NCI-H1092 (cell line): ENCODE data around the gene CACNA1D.
"Not testable (repeated sequence)": the region's sequence is repeated elsewhere in the genome, so short reads cannot be mapped to it uniquely, and the experiment has no call there.

Experiments used
- DNase-seq: peaks from one replicate; lab custom pipeline; 2025; lab: John Stamatoyannopoulos, UW

The CACNA1D gene

GRCh38 chr3:53657651-53658050, 163.2 kb downstream of the CACNA1D start:
- no peak for DNase-seq

GRCh38 chr3:53658613-53659193, 164.3 kb downstream of the CACNA1D start:
- DNase-seq, result no peak

- no peak for DNase-seq
Observed at GRCh38 chr3:53659996-53660395, 165.6 kb downstream of the CACNA1D start.

DNA sequence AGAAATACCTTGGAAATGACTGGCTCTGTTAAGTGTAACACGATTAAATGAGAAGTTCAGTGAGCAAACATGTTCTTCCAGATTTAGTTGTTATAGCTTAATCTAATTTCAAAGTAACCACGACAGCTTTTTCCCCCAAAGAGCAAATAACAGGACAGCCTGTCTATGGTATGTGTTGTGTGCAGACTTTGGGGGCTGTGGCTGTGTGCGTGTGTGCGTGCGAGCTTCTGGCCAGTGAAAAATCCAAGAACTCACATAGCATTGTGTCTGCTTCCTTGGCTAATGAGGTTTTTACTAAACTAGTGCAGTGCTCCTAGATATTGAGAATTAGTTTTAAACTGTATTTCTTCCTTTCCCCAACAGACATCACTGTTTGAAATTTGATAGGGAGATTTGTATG, 167.1 kb downstream of the CACNA1D start:
- DNase-seq, result no peak

DNA sequence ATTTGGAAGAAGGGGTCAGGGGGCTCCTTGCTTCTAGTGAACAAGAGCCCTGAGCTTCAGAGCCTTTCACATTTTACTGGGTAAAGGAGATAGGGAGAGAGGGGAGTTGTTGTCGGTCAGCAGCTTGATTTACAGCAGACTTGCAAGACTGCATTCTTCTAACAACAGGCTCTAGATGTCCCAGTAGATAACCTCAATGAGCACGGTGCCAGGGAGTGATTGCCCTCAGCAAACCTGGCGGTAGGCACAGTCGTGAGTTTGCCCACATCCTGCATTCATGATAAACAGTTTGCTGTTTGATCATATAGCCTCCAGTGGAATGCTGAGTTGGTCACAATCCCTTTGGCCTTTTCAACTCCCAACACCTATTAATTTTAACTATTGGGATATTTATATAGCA, 170.4 kb downstream of the CACNA1D start:
- DNase-seq, result not testable (repeated sequence)

DNA sequence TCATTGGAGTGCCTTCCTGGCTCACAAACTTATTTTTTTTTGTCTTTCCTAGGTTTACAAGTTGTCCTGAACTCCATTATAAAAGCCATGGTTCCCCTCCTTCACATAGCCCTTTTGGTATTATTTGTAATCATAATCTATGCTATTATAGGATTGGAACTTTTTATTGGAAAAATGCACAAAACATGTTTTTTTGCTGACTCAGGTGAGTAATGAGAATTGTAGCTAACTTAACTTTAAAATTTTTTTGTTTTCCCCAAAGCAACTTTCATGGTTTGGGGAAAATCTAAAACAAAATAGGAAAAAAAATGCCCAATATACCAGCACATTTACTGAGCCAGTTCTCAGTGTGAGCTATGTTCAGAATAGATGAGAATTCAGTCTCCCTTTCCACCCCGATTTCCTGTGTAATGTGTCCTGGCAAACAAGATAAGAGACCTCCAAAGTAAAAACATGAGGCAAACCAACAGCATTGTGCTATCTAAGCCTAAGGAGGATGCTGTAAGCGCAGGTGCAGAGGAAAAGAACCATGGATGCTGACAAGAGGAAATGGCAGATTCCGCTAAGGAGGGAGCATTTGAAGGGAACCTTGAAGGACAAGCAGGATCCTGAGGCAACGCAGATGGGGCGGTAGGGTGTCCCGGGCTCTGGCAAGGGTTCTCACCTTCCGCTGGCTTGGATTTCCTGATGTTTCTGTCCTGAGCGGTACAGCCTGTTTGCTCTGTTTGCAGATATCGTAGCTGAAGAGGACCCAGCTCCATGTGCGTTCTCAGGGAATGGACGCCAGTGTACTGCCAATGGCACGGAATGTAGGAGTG, 171.4 kb downstream of the CACNA1D start:
- no peak for DNase-seq

DNA sequence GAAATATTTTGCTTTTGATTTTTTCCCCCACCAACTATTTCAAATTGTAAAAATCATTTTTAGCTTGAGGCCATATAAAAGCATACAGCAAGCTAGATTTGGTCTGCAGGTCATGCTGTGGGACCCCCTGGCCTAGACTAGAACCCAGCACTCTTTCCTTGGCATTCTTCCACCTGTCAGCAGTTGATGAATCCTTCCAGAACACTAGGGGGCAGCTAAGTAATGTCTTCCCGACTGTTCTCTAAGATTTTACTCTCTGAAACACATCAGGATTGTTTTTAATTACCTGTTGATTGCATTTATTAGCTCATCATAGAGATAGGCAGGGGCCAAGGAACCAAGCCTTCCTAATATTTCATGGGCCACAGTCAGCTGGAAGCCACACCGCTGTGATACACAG, 174.5 kb downstream of the CACNA1D start:
- DNase-seq, result no peak

DNA sequence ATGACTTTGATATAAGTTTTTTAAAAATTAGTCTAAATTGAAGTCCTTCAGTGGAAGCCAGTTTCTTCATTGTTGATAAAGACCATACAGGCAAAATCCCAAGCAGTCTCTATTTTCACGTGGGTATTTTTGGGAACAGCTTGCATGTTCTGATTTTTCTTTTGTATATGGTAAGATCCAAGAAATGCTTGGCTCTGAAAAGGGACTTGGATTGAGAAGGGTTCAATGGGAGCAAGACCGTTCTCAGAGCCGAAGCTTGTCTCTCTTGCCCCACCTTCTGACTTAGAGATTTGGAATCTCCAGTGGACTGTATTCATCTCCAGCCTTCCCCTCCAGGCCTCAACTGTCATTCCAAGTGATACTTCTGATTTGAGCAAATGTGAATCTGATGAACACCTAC, 176.3 kb downstream of the CACNA1D start:
- no peak for DNase-seq

GRCh38 chr3:53671192-53671960, 177.0 kb downstream of the CACNA1D start:
- DNase-seq, result no peak

DNA sequence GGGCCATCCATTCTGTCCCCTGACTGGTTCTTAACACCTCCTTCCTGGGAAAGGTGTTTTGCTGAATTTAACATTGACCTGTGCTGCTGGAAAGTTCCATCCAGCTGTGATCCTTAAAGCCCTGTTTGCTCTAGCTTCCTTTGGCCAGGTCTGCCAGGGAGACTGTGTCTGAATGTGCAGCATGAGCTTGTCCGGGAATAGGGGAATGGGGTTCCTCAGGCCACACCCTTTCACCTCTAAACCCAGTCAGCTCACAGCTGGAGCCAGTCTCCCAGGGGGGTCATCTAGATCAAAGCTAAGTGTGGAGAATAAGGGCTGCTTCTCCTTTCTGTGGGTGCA, 177.5 kb downstream of the CACNA1D start:
- no peak for DNase-seq

DNA sequence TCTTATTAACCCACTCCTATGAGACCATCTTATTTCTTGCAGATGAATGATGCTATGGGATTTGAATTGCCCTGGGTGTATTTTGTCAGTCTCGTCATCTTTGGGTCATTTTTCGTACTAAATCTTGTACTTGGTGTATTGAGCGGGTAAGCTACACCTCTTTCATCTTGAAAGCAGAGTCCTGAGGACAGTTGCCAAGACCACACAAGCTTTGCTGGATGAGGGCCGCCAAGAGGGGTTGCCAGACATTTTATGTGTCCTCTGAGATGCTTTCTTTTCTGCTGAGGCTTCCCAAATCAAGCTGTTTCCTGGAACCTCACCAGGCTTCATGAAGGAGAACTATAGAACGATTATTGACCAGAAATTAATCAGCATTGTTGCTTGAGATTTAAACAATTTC, 178.6 kb downstream of the CACNA1D start:
- DNase-seq, result no peak

GRCh38 chr3:53673722-53674350, 179.4 kb downstream of the CACNA1D start:
- DNase-seq, result no peak

DNA sequence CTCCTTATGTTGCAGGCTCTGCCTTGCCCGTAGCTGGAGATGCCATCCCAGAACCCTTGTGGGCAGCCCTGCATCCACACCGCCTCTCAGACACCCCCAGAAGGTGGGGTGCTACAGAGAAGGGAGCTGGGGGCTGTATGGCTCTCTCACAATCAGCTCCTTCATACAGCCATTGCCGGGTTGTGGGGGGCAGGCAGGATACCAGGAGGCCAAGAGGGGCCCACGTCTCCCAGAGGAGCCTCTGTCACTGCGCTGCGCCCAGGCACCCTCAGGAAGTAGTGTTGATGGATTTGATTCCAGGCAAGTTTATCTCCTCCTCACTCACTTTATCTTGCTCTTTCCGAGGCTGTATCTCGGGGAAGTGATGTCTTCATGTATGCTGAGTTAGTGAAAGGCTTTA, 180.2 kb downstream of the CACNA1D start:
- no peak for DNase-seq

- DNase-seq, result no peak
Observed at GRCh38 chr3:53675022-53675697, 180.7 kb downstream of the CACNA1D start.

DNA sequence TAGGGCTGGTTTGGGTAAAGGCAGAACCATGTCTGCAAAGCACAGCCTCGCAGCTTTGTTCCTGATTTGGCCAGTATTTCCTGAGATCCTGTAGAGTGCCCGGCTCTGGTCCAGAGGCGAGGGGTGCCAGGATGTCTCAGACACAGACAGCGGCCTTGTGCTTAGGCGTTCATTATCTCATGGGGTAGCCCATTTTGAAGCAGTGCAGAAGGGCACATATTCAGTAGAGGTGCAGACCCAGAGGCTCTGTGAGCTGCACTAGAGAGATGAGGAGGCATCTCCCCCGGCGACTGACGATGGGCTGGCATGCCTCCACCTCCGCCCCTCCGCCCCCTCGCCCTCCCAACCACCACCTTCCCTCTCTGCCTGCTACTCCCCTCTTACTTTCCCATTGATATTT, 181.5 kb downstream of the CACNA1D start:
- no peak for DNase-seq

DNA sequence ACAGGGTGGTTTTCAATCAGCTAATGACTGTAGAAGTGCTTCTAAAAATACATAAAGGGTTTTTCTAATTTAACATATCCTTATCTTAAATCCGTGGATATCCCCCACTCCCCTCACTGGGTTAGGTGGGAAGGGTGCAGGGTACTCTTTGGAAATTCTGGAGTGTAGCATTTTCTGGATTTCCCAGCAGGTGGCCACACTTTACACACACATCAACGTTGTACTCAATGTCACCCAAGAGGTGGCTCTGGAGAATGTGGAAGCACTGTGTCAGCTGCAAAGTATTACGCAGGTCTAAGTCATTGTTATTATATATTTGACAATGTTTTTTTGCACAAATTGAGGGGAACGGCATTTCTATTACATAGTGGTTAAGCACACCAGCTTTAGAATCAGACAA, 183.0 kb downstream of the CACNA1D start:
- DNase-seq, result no peak

DNA sequence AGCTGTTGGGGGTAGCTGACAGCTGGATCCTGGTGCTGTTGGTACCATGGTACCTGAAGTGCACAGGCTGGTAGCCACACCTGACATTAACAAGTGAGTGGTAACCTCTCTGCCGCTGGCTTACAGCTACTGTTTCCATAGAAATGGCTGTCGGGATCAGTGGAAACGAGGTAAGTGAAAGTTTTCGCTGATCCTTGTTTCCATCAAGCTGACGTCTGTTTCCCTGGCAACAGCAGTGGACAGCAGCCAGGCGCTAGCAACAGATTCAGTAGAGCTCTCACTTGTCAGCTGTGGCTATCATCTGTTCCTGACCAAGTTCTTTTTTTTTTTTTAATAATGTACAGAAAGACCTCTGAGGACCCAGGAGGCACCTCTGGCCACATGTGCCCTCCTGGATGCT, 185.6 kb downstream of the CACNA1D start:
- peak; percentile 15 for DNase-seq

DNA sequence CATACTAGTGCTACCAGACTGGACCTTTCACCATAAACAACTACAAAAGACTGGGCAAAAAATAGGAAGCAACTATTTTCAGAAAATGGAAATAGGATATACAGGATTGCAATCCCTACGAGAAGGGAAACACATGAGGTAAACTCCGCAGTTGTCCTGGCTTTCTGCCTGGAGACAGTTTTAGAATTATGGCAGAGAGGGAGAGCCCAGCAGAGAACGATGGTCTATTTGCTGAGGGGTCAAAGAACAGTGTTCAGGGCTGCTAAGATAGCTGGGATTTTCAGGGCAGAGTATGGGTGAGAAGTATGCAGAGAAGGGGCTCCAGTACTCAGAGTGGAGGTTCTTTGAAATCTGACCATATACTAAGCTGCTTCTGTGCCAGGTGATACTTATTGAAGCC, 188.4 kb downstream of the CACNA1D start:
- no peak for DNase-seq

- DNase-seq, result no peak
Observed at GRCh38 chr3:53688066-53688465, 193.7 kb downstream of the CACNA1D start.

GRCh38 chr3:53688989-53689388, 194.6 kb downstream of the CACNA1D start:
- no peak for DNase-seq

- no peak for DNase-seq
Observed at GRCh38 chr3:53689681-53690080, 195.3 kb downstream of the CACNA1D start.

GRCh38 chr3:53690521-53690920, 196.1 kb downstream of the CACNA1D start:
- DNase-seq, result no peak
